Caco-2 (cell line): ENCODE measurements around the gene FUT7. TPM values are rescaled to one million over a fixed set of nuclear protein-coding genes. Genes with fewer than 3 reads are reported as not detected.
"Not testable (repeated sequence)": the region's sequence is repeated elsewhere in the genome, so short reads cannot be mapped to it uniquely, and the experiment has no call there.

Source experiments
- BruUV-seq: library from RNA; stranded (reverse); fragments of 400-500 nt; replicated peaks from 2 replicates; lab custom pipeline; 2021; lab: Mats Ljungman, UMichigan
- CTCF ChIA-PET: fragments of 300-600 bp; sonication (Branson Sonifier 250); formaldehyde crosslinking; loops from one replicate; lab custom pipeline; 2022; ENCODE audit warnings: antibody characterized with exemption; lab: Charles Lee
- POLR2A ChIA-PET: fragments of 300-600 bp; sonication (Branson Sonifier 250); formaldehyde crosslinking; loops from one replicate; lab custom pipeline; 2022; ENCODE audit warnings: antibody characterized with exemption; lab: Charles Lee
- DNase-seq, 2 experiments: peaks; one replicate each; pipeline versions ENCODE4 v3.0.0 to v3.0.0-alpha.2; 2020 to 2022
- H3K27me3 ChIP-seq: replicated peaks from 2 replicates; pipeline ENCODE4 v1.6.0; 2011; ENCODE audit warnings: low read length; ENCODE audit not compliant: control insufficient read depth, insufficient read depth
- H3K36me3 ChIP-seq: 2 replicates; pipeline ENCODE4 v1.5.1; 2011; ENCODE audit warnings: low read length; ENCODE audit not compliant: control insufficient read depth, insufficient read depth
- H3K4me1 ChIP-seq: fragments of 250-450 bp; sonication (Bioruptor Pico); 2 replicates; pipeline ENCODE4 v1.5.1; 2020; ENCODE audit warnings: mild to moderate bottlenecking
- H3K4me3 ChIP-seq: 2 replicates; pipeline ENCODE4 v1.5.1; 2011; ENCODE audit warnings: low read depth, mild to moderate bottlenecking, control low read depth, low read length
- H3K9me3 ChIP-seq: fragments of 250-450 bp; sonication (Bioruptor Pico); 2 replicates; pipeline ENCODE4 v1.5.1; 2020; ENCODE audit warnings: mild to moderate bottlenecking, moderate library complexity
- H3K27ac Mint-ChIP-seq: one replicate; pipeline ENCODE4 v1.8.0; 2022; ENCODE audit warnings: mixed read lengths; ENCODE audit not compliant: unreplicated experiment
- H3K27me3 Mint-ChIP-seq: one replicate; pipeline ENCODE4 v1.8.0; 2022; ENCODE audit warnings: mixed read lengths; ENCODE audit not compliant: insufficient read depth, unreplicated experiment
- H3K36me3 Mint-ChIP-seq: one replicate; pipeline ENCODE4 v1.8.0; 2022; ENCODE audit warnings: mild to moderate bottlenecking, mixed read lengths; ENCODE audit not compliant: insufficient read depth, unreplicated experiment
- H3K4me1 Mint-ChIP-seq: one replicate; pipeline ENCODE4 v1.8.0; 2022; ENCODE audit warnings: low read depth, mixed read lengths; ENCODE audit not compliant: unreplicated experiment
- H3K4me3 Mint-ChIP-seq: one replicate; pipeline ENCODE4 v1.8.0; 2022; ENCODE audit warnings: mild to moderate bottlenecking, moderate library complexity, mixed read lengths; ENCODE audit not compliant: unreplicated experiment
- H3K9me3 Mint-ChIP-seq: one replicate; pipeline ENCODE4 v1.8.0; 2022; ENCODE audit warnings: mixed read lengths; ENCODE audit not compliant: unreplicated experiment
- CTCF ChIP-seq, 2 experiments: fragments of 200-600 bp in 1 of 2; IDR thresholded peaks; 1 replicate in 1 of 2; 2 replicates in 1 of 2; pipeline versions ENCODE4 v1.5.1 to v1.8.0; 2011 to 2022; ENCODE audit warnings: antibody characterized with exemption in 1 of 2, control low read depth in 1 of 2, inconsistent platforms in 1 of 2, low read depth in 1 of 2, low read length in 1 of 2, mild to moderate bottlenecking in 1 of 2, moderate library complexity in 1 of 2; ENCODE audit not compliant: insufficient read depth in 1 of 2, severe bottlenecking in 1 of 2, unreplicated experiment in 1 of 2
- intact Hi-C: fragments of 100-400 bp; cut with micrococcal nuclease; formaldehyde crosslinking; loops from one replicate; pipeline ENCODE4 v1.10.0; 2022; ENCODE audit not compliant: unreplicated experiment
- total RNA-seq: library from RNA; stranded (reverse); gene quantifications from 2 replicates; pipeline ENCODE4 v1.2.3, GENCODE V29; 2022

FUT7 gene
- total RNA-seq, 1 experiment from 2014 or later, result not detected

- CTCF ChIA-PET, result interaction anchor here (0.8 to 2.1 kb wide), 2 partner anchors 25 to 31 kb away, joined by 3 to 6 read pairs; no protein-coding TSS in a partner anchor
Measured at GRCh38 chr9:137004285-137004684, 27.6 kb downstream of the FUT7 start.

GRCh38 chr9:137002646-137003041 is 29.2 kb downstream of the FUT7 start:
- H3K9me3 Mint-ChIP-seq, result no peaks in the 10 kb centered on the region
- no peak overlapping the region for H3K4me3 Mint-ChIP-seq
- DNase-seq, result no peak
- peaks cover 8% of the 10 kb centered on the region for H3K4me1 Mint-ChIP-seq
- no peak for TF ChIP-seq CTCF (IDR thresholded peaks at IDR 0.05; ENCODE audit: insufficient read depth in 1 of 2, low read depth in 1 of 2, low read length in 1 of 2, severe bottlenecking in 1 of 2, unreplicated experiment in 1 of 2)
- BruUV-seq, result no TSS peak
- no peaks in the 10 kb centered on the region for H3K27me3 Mint-ChIP-seq
- intact Hi-C loops, result no loop called here
- Histone ChIP-seq H3K27me3 (no peaks in the 10 kb centered on the region), H3K36me3 (no peaks in the 10 kb centered on the region), H3K9me3 (no peaks in the 10 kb centered on the region), H3K4me3 (no peak overlapping the region), H3K4me1 (peaks cover 5% of the 10 kb centered on the region; the same call in 1 of the 2 replicates)
- POLR2A ChIA-PET, result no interaction called here
- H3K36me3 Mint-ChIP-seq, result peaks cover 11% of the 10 kb centered on the region
- H3K27ac Mint-ChIP-seq, result no peak overlapping the region
- CTCF ChIA-PET, result interaction anchor here (0.8 kb wide), 1 partner anchor 27 kb away, joined by 3 read pairs; no protein-coding TSS in a partner anchor

More at GRCh38 chr9:137004285-137004684, 27.6 kb downstream of the FUT7 start:
- H3K27ac Mint-ChIP-seq, H3K27me3 ChIP-seq, intact Hi-C loops, H3K36me3 Mint-ChIP-seq, H3K4me3 Mint-ChIP-seq, H3K36me3 ChIP-seq, H3K4me1 ChIP-seq, H3K4me1 Mint-ChIP-seq, POLR2A ChIA-PET, H3K27me3 Mint-ChIP-seq, H3K4me3 ChIP-seq, H3K9me3 Mint-ChIP-seq, BruUV-seq, H3K9me3 ChIP-seq: not testable (repeated sequence)
- DNase-seq, result peak in 1 of 2 experiments; percentile 42
- peak in 1 of 2 experiments; percentile 12 for TF ChIP-seq CTCF (IDR thresholded peaks at IDR 0.05; ENCODE audit: insufficient read depth in 1 of 2, low read depth in 1 of 2, low read length in 1 of 2, severe bottlenecking in 1 of 2, unreplicated experiment in 1 of 2)

- peaks cover 10% of the 10 kb centered on the region for H3K4me1 Mint-ChIP-seq
- ChIA-PET POLR2A (no interaction called here), CTCF (interaction anchor here (0.6 to 0.8 kb wide), 2 partner anchors 27 to 68 kb away, joined by 3 to 4 read pairs; partner anchors contain the start of gene SAPCD2)
- no peak for TF ChIP-seq CTCF (IDR thresholded peaks at IDR 0.05; ENCODE audit: insufficient read depth in 1 of 2, low read depth in 1 of 2, low read length in 1 of 2, severe bottlenecking in 1 of 2, unreplicated experiment in 1 of 2)
- H3K9me3 Mint-ChIP-seq, result no peaks in the 10 kb centered on the region
- DNase-seq, result no peak
- no peak overlapping the region for H3K27ac Mint-ChIP-seq
- BruUV-seq, result no TSS peak
- H3K36me3 Mint-ChIP-seq, result peaks cover 17% of the 10 kb centered on the region
- H3K4me3 Mint-ChIP-seq, result no peak overlapping the region
- H3K4me3 ChIP-seq, result no peak overlapping the region
- H3K27me3 ChIP-seq, result no peaks in the 10 kb centered on the region
- intact Hi-C loops, result no loop called here
- peaks cover 11% of the 10 kb centered on the region for H3K4me1 ChIP-seq
- H3K9me3 ChIP-seq, result no peaks in the 10 kb centered on the region
- H3K36me3 ChIP-seq, result no peaks in the 10 kb centered on the region
- no peaks in the 10 kb centered on the region for H3K27me3 Mint-ChIP-seq
Measured at GRCh38 chr9:137001857-137002645, 29.8 kb downstream of the FUT7 start.
